HG03432 (cell line): ENCODE data around the gene AP2A2.
"Not testable (repeated sequence)": the region's sequence is repeated elsewhere in the genome, so short reads cannot be mapped to it uniquely, and the experiment has no call there.

Experiments
- ATAC-seq: cut with Tn5 transposase; IDR thresholded peaks from one replicate; pipeline ENCODE4 v1.9.1; 2021; ENCODE audit warnings: mild to moderate bottlenecking, moderate library complexity; ENCODE audit not compliant: unreplicated experiment

Gene AP2A2

GRCh38 chr11:1011320-1011698, 85.6 kb downstream of the AP2A2 start:
- ATAC-seq: no peak

GRCh38 chr11:1012291-1012690, 86.6 kb downstream of the AP2A2 start:
- ATAC-seq: no peak

GRCh38 chr11:1012740-1013630, 87.3 kb downstream of the AP2A2 start:
- ATAC-seq: no peak

- no peak for ATAC-seq
Observed at GRCh38 chr11:1013631-1013935, 87.9 kb downstream of the AP2A2 start.

GRCh38 chr11:1014276-1014675, 88.6 kb downstream of the AP2A2 start:
- no peak for ATAC-seq

- ATAC-seq: no peak
Observed at GRCh38 chr11:1015064-1015463, 89.4 kb downstream of the AP2A2 start.

GRCh38 chr11:1015826-1016545, 90.3 kb downstream of the AP2A2 start:
- ATAC-seq: no peak

- not testable (repeated sequence) for ATAC-seq
Observed at GRCh38 chr11:1016610-1017126, 91.0 kb downstream of the AP2A2 start.

GRCh38 chr11:1017269-1018005, 91.8 kb downstream of the AP2A2 start:
- no peak for ATAC-seq

- no peak for ATAC-seq
Observed at GRCh38 chr11:1018091-1018490, 92.4 kb downstream of the AP2A2 start.

- ATAC-seq: no peak
Observed at GRCh38 chr11:1019321-1019910, 93.7 kb downstream of the AP2A2 start.

- ATAC-seq: no peak
Observed at GRCh38 chr11:1020211-1020905, 94.7 kb downstream of the AP2A2 start.

GRCh38 chr11:1022411-1022810, 96.7 kb downstream of the AP2A2 start:
- ATAC-seq: no peak

- ATAC-seq: no peak
Observed at GRCh38 chr11:1022908-1023810, 97.5 kb downstream of the AP2A2 start.

GRCh38 chr11:1023811-1024596, 98.3 kb downstream of the AP2A2 start:
- no peak for ATAC-seq

- no peak for ATAC-seq
Observed at GRCh38 chr11:1024597-1025409, 99.1 kb downstream of the AP2A2 start.

GRCh38 chr11:1025410-1026162, 99.9 kb downstream of the AP2A2 start:
- ATAC-seq: no peak
